Urinary bladder (tissue), 4 donors: ENCODE measurements around the gene PAWR. TPM values are rescaled to one million over a fixed set of nuclear protein-coding genes. Genes with fewer than 3 reads are reported as not detected.

ENCODE experiments used
- DNase-seq: peaks from one replicate; pipeline ENCODE4 v3.0.0-alpha.2; 2015; ENCODE audit errors: extremely low spot score
- H3K27ac ChIP-seq: one replicate; pipeline ENCODE4 v1.5.1; 2013; ENCODE audit warnings: low read depth, mild to moderate bottlenecking, moderate library complexity
- H3K36me3 ChIP-seq: one replicate; pipeline ENCODE4 v1.6.1; 2013; ENCODE audit warnings: mild to moderate bottlenecking, moderate library complexity; ENCODE audit not compliant: insufficient read depth
- H3K4me1 ChIP-seq: one replicate; pipeline ENCODE4 v1.6.1; 2013; ENCODE audit warnings: mild to moderate bottlenecking, moderate library complexity; ENCODE audit not compliant: insufficient read depth
- H3K4me3 ChIP-seq: one replicate; pipeline ENCODE4 v1.5.1; 2013; ENCODE audit warnings: low read depth, low read length
- WGBS: extraction: QIAGEN DNeasy Blood & Tissue Kit; methylation state at CpG from one replicate; pipeline ENCODE4 v1.1.7; 2013; 5-methylcytosine and 5-hydroxymethylcytosine counted together
- polyA plus RNA-seq: library from polyadenylated mRNA; stranded (reverse); fragments of 200-250 nt; gene quantifications from one replicate; pipeline ENCODE4 v1.2.3, GENCODE V29; 2013
- total RNA-seq: library from RNA; depleted of rRNA; stranded (reverse); fragments of >200 nt; gene quantifications from one replicate; pipeline ENCODE4 v1.2.3, GENCODE V29; 2014
- donor health status: healthy with polysubstance abuse.
- donor health status: healthy.

PAWR gene
- total and polyA plus RNA-seq, 2 donors = 26.3 to 117 TPM

DNA sequence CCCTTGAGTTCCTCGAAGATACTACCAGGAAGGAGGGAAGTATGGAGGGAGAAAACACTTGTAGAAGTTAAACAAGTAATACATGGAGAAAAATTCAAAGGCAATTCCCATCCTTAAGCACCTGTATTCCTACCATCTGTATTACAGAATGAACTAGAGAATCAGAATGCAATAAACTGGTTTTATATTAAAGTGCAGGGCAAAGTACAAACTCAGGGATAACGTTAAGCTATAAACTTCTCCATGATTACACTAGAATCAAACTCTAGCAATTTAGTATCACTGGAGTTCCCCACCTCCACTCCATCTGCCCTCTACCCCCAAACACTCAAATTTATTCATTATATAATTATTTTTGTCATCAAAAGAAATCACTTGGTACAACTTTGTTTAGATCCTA is 13.1 kb downstream of the PAWR start:
- H3K27ac ChIP-seq = no peak overlapping the region
- H3K4me3 ChIP-seq = no peak overlapping the region
- 77% methylated on average over 2 of the region's 2 CpGs for WGBS
- H3K36me3 ChIP-seq = no peaks in the 10 kb centered on the region
- no peak for DNase-seq
- H3K4me1 ChIP-seq = no peaks in the 10 kb centered on the region

- DNase-seq = no peak
- 43% methylated on average over 2 of the region's 2 CpGs for WGBS
- Histone ChIP-seq H3K27ac (no peak overlapping the region), H3K4me1 (no peaks in the 10 kb centered on the region), H3K36me3 (no peaks in the 10 kb centered on the region), H3K4me3 (no peak overlapping the region)
Measured at GRCh38 chr12:79676579-79676978, 14.2 kb downstream of the PAWR start.

GRCh38 chr12:79674629-79675028 is 16.1 kb downstream of the PAWR start:
- DNase-seq = no peak
- Histone ChIP-seq H3K36me3 (no peaks in the 10 kb centered on the region), H3K4me3 (no peak overlapping the region), H3K4me1 (no peaks in the 10 kb centered on the region), H3K27ac (no peak overlapping the region)
- WGBS = 89% methylated on average over 3 of the region's 3 CpGs

GRCh38 chr12:79673354-79673753 is 17.4 kb downstream of the PAWR start:
- H3K4me1 ChIP-seq = no peaks in the 10 kb centered on the region
- WGBS = 96% methylated on average over 4 of the region's 4 CpGs
- H3K36me3 ChIP-seq = no peaks in the 10 kb centered on the region
- no peak for DNase-seq
- no peak overlapping the region for H3K4me3 ChIP-seq
- H3K27ac ChIP-seq = no peak overlapping the region

- no peak for DNase-seq
- Histone ChIP-seq H3K36me3 (no peaks in the 10 kb centered on the region), H3K4me1 (no peaks in the 10 kb centered on the region), H3K27ac (no peak overlapping the region), H3K4me3 (no peak overlapping the region)
- WGBS = 90% methylated on average over 4 of the region's 4 CpGs
Measured at GRCh38 chr12:79668113-79668512, 22.7 kb downstream of the PAWR start.

GRCh38 chr12:79665212-79665887 is 25.4 kb downstream of the PAWR start:
- WGBS = 40% methylated on average over 4 of the region's 4 CpGs
- H3K27ac ChIP-seq = no peak overlapping the region
- H3K4me1 ChIP-seq = no peaks in the 10 kb centered on the region
- DNase-seq = no peak
- H3K4me3 ChIP-seq = no peak overlapping the region
- H3K36me3 ChIP-seq = no peaks in the 10 kb centered on the region

DNA sequence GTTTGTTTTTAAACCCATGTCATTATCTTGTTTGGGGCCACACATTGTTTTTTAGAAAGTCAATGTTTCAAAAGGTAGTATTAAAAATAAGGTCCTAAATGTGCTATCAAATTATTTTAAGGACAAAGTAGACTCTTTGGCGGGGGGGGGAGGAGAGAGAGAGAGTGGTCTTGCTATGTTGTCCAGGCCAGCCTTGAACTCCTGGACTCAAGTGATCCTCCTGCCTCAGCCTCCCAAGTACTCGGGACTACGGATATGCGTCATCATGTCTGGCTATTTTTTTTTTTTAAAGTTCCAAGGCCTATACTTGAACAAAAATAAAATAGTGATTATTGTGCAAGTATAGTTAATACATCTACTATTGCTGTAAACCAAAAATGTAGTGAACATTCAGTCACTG is 26.2 kb downstream of the PAWR start:
- Histone ChIP-seq H3K4me1 (no peaks in the 10 kb centered on the region), H3K36me3 (no peaks in the 10 kb centered on the region), H3K27ac (no peak overlapping the region), H3K4me3 (no peak overlapping the region)
- WGBS = 85% methylated on average over 4 of the region's 4 CpGs
- DNase-seq = no peak

GRCh38 chr12:79662046-79662811 is 28.5 kb downstream of the PAWR start:
- Histone ChIP-seq H3K27ac (peak overlapping the region; percentile 23), H3K36me3 (no peaks in the 10 kb centered on the region), H3K4me3 (no peak overlapping the region), H3K4me1 (no peaks in the 10 kb centered on the region)
- 92% methylated on average over 1 of the region's 1 CpG for WGBS
- no peak for DNase-seq

DNA sequence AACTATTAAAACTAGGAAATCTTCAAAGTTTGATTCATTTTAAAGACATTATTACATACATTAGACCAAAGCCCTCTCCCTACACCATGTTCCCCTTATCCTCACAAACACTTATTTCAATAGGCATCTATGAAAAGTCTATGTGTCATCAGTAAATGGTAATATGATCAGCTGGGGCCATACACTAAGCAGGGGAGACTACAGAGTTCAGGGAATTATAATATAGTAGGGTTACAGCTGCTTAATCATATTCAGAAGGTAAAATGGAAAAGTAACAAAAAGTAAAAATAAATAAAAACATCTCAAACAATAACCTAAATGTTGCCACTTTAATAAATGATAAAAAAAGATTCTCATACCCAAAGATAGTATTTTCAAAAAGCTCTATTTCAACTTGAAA is 29.1 kb downstream of the PAWR start:
- no peak for DNase-seq
- no peaks in the 10 kb centered on the region for H3K4me1 ChIP-seq
- peaks cover 2% of the 10 kb centered on the region for H3K36me3 ChIP-seq
- no peak overlapping the region for H3K27ac ChIP-seq
- no peak overlapping the region for H3K4me3 ChIP-seq

DNA sequence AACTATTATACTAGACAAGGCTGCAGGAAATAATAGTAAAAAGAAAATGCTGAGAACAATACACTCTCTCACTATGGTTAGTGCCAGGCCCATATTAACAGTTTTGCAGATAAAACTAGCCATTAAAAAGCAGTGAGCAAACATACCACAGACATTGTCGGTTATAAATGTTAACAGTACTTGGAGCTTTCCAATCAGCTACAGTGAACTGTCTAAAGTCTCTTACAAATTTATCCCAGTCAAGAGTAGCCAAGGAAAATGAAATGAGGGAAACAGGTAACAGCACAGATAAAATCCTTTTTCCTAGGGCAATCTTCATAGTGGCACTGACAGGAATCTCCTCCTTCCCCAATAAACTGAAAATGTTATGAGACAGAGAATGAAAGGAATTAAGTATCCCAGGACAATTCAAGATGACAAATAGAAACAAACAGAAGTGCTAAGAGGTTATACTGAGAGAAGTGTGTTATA is 30.8 kb downstream of the PAWR start:
- H3K4me1 ChIP-seq = no peaks in the 10 kb centered on the region
- 21% methylated on average over 1 of the region's 1 CpG for WGBS
- H3K36me3 ChIP-seq = peaks cover 2% of the 10 kb centered on the region
- H3K27ac ChIP-seq = no peak overlapping the region
- no peak for DNase-seq
- H3K4me3 ChIP-seq = no peak overlapping the region

DNA sequence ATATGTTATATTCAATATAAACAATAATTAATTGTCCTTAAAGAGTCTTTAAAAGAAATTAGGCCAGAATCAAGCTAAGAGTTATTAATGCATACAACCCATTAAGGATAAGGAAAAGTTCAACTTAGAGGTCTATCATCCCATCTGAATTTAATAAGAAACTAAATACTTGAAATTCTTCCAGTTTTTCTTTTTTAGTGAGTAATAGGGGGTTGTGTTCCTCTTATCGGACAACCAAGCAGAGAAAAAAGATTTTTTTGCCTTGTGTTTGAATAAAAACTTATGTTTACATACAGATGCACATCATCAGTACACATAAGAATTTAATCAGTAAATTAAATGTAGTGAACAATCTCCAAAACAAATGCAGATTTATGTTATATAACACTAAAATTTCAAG is 32.5 kb downstream of the PAWR start:
- Histone ChIP-seq H3K27ac (no peak overlapping the region), H3K4me3 (no peak overlapping the region), H3K36me3 (peaks cover 2% of the 10 kb centered on the region), H3K4me1 (no peaks in the 10 kb centered on the region)
- 34% methylated on average over 1 of the region's 1 CpG for WGBS
- no peak for DNase-seq

DNA sequence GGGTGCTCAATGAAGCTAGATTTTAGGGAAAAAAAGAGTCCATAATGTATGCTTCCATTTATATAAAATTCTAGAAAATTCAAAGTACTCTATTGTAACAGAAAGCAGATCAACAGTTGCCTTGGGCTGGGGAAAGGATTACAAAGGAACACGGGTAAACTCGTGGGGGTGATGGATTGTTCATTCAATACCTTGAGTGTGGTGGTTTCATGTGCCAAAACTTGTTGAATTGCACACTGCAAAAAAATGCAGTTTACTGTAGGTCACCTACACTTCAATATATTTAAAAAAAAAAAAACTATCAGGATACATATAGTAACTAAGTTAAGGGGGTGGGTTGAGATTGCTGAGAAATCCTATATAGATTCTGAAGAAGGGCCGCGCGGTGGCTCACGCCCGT is 33.6 kb downstream of the PAWR start:
- H3K36me3 ChIP-seq = peaks cover 2% of the 10 kb centered on the region
- DNase-seq = no peak
- no peak overlapping the region for H3K4me3 ChIP-seq
- 95% methylated on average over 7 of the region's 7 CpGs for WGBS
- no peaks in the 10 kb centered on the region for H3K4me1 ChIP-seq
- no peak overlapping the region for H3K27ac ChIP-seq

DNA sequence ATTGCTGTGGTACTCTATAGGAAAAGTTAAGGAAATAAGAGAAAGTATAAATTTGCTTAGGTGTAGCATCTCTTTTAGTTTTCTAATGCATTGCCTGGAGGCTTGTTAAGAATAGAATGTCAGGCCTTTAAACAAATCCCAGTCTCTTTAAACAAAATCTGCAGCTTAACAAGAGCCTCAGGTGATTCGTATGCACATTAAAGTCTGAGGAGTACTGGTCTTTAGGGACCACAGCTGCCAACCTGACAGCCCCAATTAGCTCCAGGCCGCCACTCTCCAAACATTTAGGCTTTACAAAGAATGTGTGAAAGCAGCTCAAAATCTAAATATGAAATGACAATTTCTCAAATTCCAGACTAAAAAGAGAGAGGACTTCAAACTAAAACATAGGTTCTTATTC is 35.7 kb downstream of the PAWR start:
- Histone ChIP-seq H3K27ac (no peak overlapping the region), H3K36me3 (peaks cover 2% of the 10 kb centered on the region), H3K4me1 (no peaks in the 10 kb centered on the region), H3K4me3 (no peak overlapping the region)
- DNase-seq = no peak
- 77% methylated on average over 2 of the region's 2 CpGs for WGBS

DNA sequence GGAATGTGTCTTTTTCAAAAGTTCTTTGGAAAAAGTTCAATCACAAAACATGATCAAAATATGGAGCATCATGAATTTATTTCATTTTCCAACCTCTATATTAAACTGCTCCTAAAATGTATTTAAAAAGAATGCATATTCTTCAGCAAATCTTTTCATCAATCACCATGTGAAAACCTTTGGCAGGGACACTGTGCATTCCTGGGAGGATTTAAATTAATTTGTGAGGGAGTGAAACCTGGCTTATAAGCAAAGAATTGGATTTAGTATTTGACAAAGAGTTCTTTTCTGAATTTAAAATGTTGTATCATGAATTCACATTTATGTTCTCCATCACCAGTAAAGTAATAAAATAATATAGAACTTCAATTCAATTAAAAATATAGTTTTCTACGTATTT is 38.2 kb downstream of the PAWR start:
- DNase-seq = no peak
- WGBS = 95% methylated on average over 1 of the region's 1 CpG
- H3K27ac ChIP-seq = no peak overlapping the region
- no peak overlapping the region for H3K4me3 ChIP-seq
- no peaks in the 10 kb centered on the region for H3K4me1 ChIP-seq
- H3K36me3 ChIP-seq = peaks cover 3% of the 10 kb centered on the region
